Measurements from ENCODE around the gene VPS35.
"Not testable (repeated sequence)": the region's sequence is repeated elsewhere in the genome, so short reads cannot be mapped to it uniquely, and the experiment has no call there.

Gene VPS35

GRCh38 chr16:46681867-46682266, 7.1 kb downstream of the VPS35 start:
- H3K36me3 ChIP-seq (ENCODE audit: control insufficient read depth in 1 of 2, insufficient read depth in 2 of 2, low read length in 2 of 2) = peaks cover 4 to 12% of the 10 kb centered on the region in 2 experiments
- not testable (repeated sequence) for H2AFZ ChIP-seq (ENCODE audit: insufficient read depth, low read length, poor library complexity); H3K27me3 ChIP-seq (ENCODE audit: insufficient read depth, low read length); H3K23ac ChIP-seq (ENCODE audit: low read length); H3K9me3 ChIP-seq (ENCODE audit: insufficient read depth, low read depth, low read length); H2BK5ac ChIP-seq (ENCODE audit: low read depth, low read length, poor library complexity); H3K18ac ChIP-seq (ENCODE audit: low read length); H4K12ac ChIP-seq (ENCODE audit: low read depth, low read length); H4K8ac ChIP-seq (ENCODE audit: low read depth, low read length); H3K4me2 ChIP-seq (ENCODE audit: low read length); H3K4me3 ChIP-seq (ENCODE audit: low read depth, low read length); H3K4ac ChIP-seq (ENCODE audit: low read depth, low read length); H3K4me1 ChIP-seq (ENCODE audit: control insufficient read depth in 1 of 2, insufficient read depth in 2 of 2, low read length in 2 of 2); H3K79me2 ChIP-seq (ENCODE audit: control insufficient read depth, insufficient read depth, low read length, poor library complexity); H2BK12ac ChIP-seq (ENCODE audit: low read length); H3K27ac ChIP-seq (ENCODE audit: low read depth, low read length); DNase-seq; H2AK5ac ChIP-seq (ENCODE audit: low read length); H4K91ac ChIP-seq (ENCODE audit: low read depth, low read length); H3K14ac ChIP-seq (ENCODE audit: low read length); H3K79me1 ChIP-seq (ENCODE audit: low read length); H2BK120ac ChIP-seq (ENCODE audit: insufficient read depth, low read length, poor library complexity); H3K9ac ChIP-seq (ENCODE audit: low read length)
- no CpG with 5 or more reads among the region's 2 CpGs for WGBS (ENCODE audit: extremely low coverage, insufficient coverage, insufficient read length)

DNA sequence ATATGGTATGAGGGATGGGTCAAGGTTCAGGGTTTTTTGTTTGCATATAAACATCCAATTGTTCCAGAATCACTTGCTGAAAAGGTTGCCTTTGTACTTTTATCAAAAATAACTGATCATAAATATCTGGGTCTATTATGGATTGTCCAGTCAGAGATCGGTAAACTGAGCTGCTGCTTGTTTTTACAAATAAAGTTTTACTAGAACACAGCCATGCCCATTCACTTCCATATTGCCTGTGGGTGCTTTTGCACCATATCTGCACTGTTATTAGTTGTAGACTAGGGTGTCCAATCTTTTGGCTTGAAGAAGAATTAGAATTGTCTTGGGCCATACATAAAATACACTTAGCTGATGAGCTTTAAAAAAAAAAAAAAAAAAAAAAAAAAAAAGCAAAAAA, 11.0 kb downstream of the VPS35 start:
- H3K79me2 ChIP-seq (ENCODE audit: control insufficient read depth, insufficient read depth, low read length, poor library complexity); H2BK120ac ChIP-seq (ENCODE audit: insufficient read depth, low read length, poor library complexity); H3K14ac ChIP-seq (ENCODE audit: low read length); H2BK5ac ChIP-seq (ENCODE audit: low read depth, low read length, poor library complexity); H3K4ac ChIP-seq (ENCODE audit: low read depth, low read length); H3K4me1 ChIP-seq (ENCODE audit: control insufficient read depth in 1 of 2, insufficient read depth in 2 of 2, low read length in 2 of 2); H3K27me3 ChIP-seq (ENCODE audit: insufficient read depth, low read length); H3K4me3 ChIP-seq (ENCODE audit: low read depth, low read length); H3K9me3 ChIP-seq (ENCODE audit: insufficient read depth, low read depth, low read length); H3K4me2 ChIP-seq (ENCODE audit: low read length); H3K9ac ChIP-seq (ENCODE audit: low read length); H3K23ac ChIP-seq (ENCODE audit: low read length); DNase-seq; H4K91ac ChIP-seq (ENCODE audit: low read depth, low read length); H2AFZ ChIP-seq (ENCODE audit: insufficient read depth, low read length, poor library complexity); H4K12ac ChIP-seq (ENCODE audit: low read depth, low read length); H2BK12ac ChIP-seq (ENCODE audit: low read length); H3K27ac ChIP-seq (ENCODE audit: low read depth, low read length); H4K8ac ChIP-seq (ENCODE audit: low read depth, low read length); H3K79me1 ChIP-seq (ENCODE audit: low read length); H3K18ac ChIP-seq (ENCODE audit: low read length); H2AK5ac ChIP-seq (ENCODE audit: low read length): not testable (repeated sequence)
- WGBS (ENCODE audit: extremely low coverage, insufficient coverage, insufficient read length) = no CpG with 5 or more reads among the region's 1 CpG
- H3K36me3 ChIP-seq (ENCODE audit: control insufficient read depth in 1 of 2, insufficient read depth in 2 of 2, low read length in 2 of 2) = peaks cover 11 to 21% of the 10 kb centered on the region in 2 experiments

DNA sequence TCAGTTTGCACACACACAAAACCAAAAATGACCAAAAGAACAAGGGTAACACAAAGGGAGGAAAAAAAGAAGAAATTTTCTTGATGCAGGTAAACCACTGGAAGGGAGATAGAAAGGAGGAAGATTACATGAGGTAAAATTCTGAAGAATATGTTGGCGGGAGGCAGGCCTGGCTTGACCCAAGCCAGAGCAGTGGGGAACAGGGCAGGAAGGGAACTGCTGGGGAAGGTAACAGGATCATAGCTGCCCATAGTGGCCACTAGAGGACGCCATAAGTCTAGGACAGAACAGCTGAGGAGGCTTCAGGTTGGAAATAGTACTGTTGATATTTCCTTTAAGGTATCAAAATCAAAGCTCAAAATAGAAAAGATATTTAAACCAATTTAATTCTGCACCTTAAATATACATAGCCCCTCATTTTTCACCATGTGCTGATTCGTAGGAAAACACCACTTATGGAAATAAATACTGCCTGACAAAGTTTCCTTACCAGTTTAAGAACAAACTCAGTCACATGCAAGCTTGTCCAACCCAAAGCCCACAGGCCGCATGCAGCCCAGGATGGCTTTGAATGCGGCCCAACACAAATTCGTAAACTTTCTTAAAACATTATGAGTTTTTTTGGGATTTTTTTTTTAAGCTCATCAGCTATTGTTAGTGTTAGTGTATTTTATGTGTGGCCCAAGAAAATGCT, 15.5 kb downstream of the VPS35 start:
- Histone ChIP-seq H4K8ac (ENCODE audit: low read depth, low read length) (no peak overlapping the region), H3K27ac (ENCODE audit: low read depth, low read length) (no peak overlapping the region), H3K4me1 (ENCODE audit: control insufficient read depth in 1 of 2, insufficient read depth in 2 of 2, low read length in 2 of 2) (peaks cover 0 to 3% of the 10 kb centered on the region in 2 experiments), H3K79me1 (ENCODE audit: low read length) (no peaks in the 10 kb centered on the region), H4K12ac (ENCODE audit: low read depth, low read length) (no peak overlapping the region), H4K91ac (ENCODE audit: low read depth, low read length) (no peak overlapping the region), H3K14ac (ENCODE audit: low read length) (no peak overlapping the region), H3K9ac (ENCODE audit: low read length) (no peak overlapping the region), H3K9me3 (ENCODE audit: insufficient read depth, low read depth, low read length) (no peaks in the 10 kb centered on the region), H2AFZ (ENCODE audit: insufficient read depth, low read length, poor library complexity) (no peak overlapping the region), H3K27me3 (ENCODE audit: insufficient read depth, low read length) (no peaks in the 10 kb centered on the region), H3K79me2 (ENCODE audit: control insufficient read depth, insufficient read depth, low read length, poor library complexity) (no peaks in the 10 kb centered on the region), H3K4ac (ENCODE audit: low read depth, low read length) (no peak overlapping the region), H3K18ac (ENCODE audit: low read length) (no peak overlapping the region), H3K36me3 (ENCODE audit: control insufficient read depth in 1 of 2, insufficient read depth in 2 of 2, low read length in 2 of 2) (peaks cover 21 to 33% of the 10 kb centered on the region in 2 experiments), H3K23ac (ENCODE audit: low read length) (no peak overlapping the region), H2AK5ac (ENCODE audit: low read length) (no peak overlapping the region), H2BK120ac (ENCODE audit: insufficient read depth, low read length, poor library complexity) (no peak overlapping the region), H2BK5ac (ENCODE audit: low read depth, low read length, poor library complexity) (no peak overlapping the region), H3K4me3 (ENCODE audit: low read depth, low read length) (no peak overlapping the region), H2BK12ac (ENCODE audit: low read length) (no peak overlapping the region), H3K4me2 (ENCODE audit: low read length) (no peak overlapping the region)
- WGBS (ENCODE audit: extremely low coverage, insufficient coverage, insufficient read length) = no CpG with 5 or more reads among the region's 6 CpGs
- DNase-seq = peak; percentile 39 to 75

GRCh38 chr16:46662123-46662522, 26.9 kb downstream of the VPS35 start:
- no peak overlapping the region for H2AK5ac ChIP-seq (ENCODE audit: low read length)
- no peak overlapping the region for H2BK120ac ChIP-seq (ENCODE audit: insufficient read depth, low read length, poor library complexity)
- no peak overlapping the region for H4K91ac ChIP-seq (ENCODE audit: low read depth, low read length)
- H3K4me3 ChIP-seq (ENCODE audit: low read depth, low read length) = no peak overlapping the region
- H3K9me3 ChIP-seq (ENCODE audit: insufficient read depth, low read depth, low read length) = no peaks in the 10 kb centered on the region
- no peak overlapping the region for H3K9ac ChIP-seq (ENCODE audit: low read length)
- H4K8ac ChIP-seq (ENCODE audit: low read depth, low read length) = no peak overlapping the region
- no peaks in the 10 kb centered on the region for H3K79me1 ChIP-seq (ENCODE audit: low read length)
- H3K4me1 ChIP-seq (ENCODE audit: control insufficient read depth in 1 of 2, insufficient read depth in 2 of 2, low read length in 2 of 2) = no peaks in the 10 kb centered on the region
- H3K4ac ChIP-seq (ENCODE audit: low read depth, low read length) = no peak overlapping the region
- H2BK5ac ChIP-seq (ENCODE audit: low read depth, low read length, poor library complexity) = no peak overlapping the region
- H2BK12ac ChIP-seq (ENCODE audit: low read length) = no peak overlapping the region
- WGBS (ENCODE audit: extremely low coverage, insufficient coverage, insufficient read length) = no CpG with 5 or more reads among the region's 4 CpGs
- DNase-seq = no peak
- no peaks in the 10 kb centered on the region for H3K27me3 ChIP-seq (ENCODE audit: insufficient read depth, low read length)
- H3K27ac ChIP-seq (ENCODE audit: low read depth, low read length) = no peak overlapping the region
- peaks cover 33% of the 10 kb centered on the region in 2 experiments for H3K36me3 ChIP-seq (ENCODE audit: control insufficient read depth in 1 of 2, insufficient read depth in 2 of 2, low read length in 2 of 2)
- no peak overlapping the region for H3K18ac ChIP-seq (ENCODE audit: low read length)
- no peak overlapping the region for H3K14ac ChIP-seq (ENCODE audit: low read length)
- H4K12ac ChIP-seq (ENCODE audit: low read depth, low read length) = no peak overlapping the region
- H3K4me2 ChIP-seq (ENCODE audit: low read length) = no peak overlapping the region
- no peak overlapping the region for H2AFZ ChIP-seq (ENCODE audit: insufficient read depth, low read length, poor library complexity)
- H3K23ac ChIP-seq (ENCODE audit: low read length) = no peak overlapping the region
- no peaks in the 10 kb centered on the region for H3K79me2 ChIP-seq (ENCODE audit: control insufficient read depth, insufficient read depth, low read length, poor library complexity)
